Spleen (tissue), 7 donors: ENCODE measurements around the gene MMD.

Experiments
- POLR2A ChIP-seq, 3 donors: fragments of 450-650 bp; IDR thresholded peaks; one replicate each; pipeline ENCODE4 v1.5.1; 2017; ENCODE audit warnings: antibody characterized with exemption in 3 of 3, mild to moderate bottlenecking in 1 of 3
- POLR2AphosphoS5 ChIP-seq, 3 donors: sonication (generic); formaldehyde crosslinking; IDR thresholded peaks; one replicate each; pipeline ENCODE4 v1.5.1; 2017; ENCODE audit warnings: antibody characterized with exemption in 3 of 3
- TF ChIP-seq, protein P1 (sequence below), 11 experiments: fragments of 200-600 bp in 7 of 11; fragments of 450-650 bp in 4 of 11; sonication (generic) in 4 of 11; IDR thresholded peaks in 8 of 11; conservative IDR thresholded peaks in 3 of 11; 1 replicate in 7 of 11; 2 replicates in 4 of 11; pipeline versions ENCODE4 v1.4.0 to v1.8.0; 2016 to 2021; ENCODE audit warnings: antibody characterized with exemption in 11 of 11, inconsistent platforms in 4 of 11, mild to moderate bottlenecking in 1 of 11
- donor health status: DM: no; HTN: no; CAD: no; lungs with moderate emphysema.
- donor health status: DM: no; HTN: no; CAD: no.
- donor health status: DM: no; HTN: no; CAD: no.

DNA sequence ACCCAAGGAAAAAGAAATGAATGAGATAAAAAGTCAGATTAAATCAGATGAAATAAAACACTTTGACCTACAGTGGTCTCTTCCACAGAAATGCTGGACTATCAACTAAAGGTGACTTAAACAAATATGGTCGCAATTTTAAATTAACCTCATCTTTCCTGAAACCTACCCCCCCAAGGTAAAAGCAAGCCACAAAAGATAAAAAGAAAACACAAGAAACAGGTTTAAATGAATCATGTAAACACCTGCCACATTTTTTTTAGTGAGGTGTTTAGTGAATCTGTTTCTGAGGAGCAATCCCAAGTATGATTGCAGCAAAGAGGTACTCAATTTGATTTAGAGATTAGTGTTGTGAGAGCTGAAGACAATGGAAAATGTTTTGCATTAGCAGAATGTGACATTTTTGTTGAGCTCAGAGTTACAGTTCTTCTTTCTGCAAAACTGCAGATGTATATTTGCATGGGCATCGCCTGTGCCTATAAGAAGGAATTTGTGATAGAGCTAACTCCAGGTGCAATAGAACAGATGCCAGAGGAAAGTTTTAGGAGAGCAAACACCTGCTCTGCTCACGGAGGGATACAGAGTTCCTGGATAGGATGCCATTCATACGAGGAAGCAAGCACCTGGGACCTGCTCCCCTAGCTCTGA lies 3.4 kb upstream of the MMD start:
- TF ChIP-seq, protein P1, sequence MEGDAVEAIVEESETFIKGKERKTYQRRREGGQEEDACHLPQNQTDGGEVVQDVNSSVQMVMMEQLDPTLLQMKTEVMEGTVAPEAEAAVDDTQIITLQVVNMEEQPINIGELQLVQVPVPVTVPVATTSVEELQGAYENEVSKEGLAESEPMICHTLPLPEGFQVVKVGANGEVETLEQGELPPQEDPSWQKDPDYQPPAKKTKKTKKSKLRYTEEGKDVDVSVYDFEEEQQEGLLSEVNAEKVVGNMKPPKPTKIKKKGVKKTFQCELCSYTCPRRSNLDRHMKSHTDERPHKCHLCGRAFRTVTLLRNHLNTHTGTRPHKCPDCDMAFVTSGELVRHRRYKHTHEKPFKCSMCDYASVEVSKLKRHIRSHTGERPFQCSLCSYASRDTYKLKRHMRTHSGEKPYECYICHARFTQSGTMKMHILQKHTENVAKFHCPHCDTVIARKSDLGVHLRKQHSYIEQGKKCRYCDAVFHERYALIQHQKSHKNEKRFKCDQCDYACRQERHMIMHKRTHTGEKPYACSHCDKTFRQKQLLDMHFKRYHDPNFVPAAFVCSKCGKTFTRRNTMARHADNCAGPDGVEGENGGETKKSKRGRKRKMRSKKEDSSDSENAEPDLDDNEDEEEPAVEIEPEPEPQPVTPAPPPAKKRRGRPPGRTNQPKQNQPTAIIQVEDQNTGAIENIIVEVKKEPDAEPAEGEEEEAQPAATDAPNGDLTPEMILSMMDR (IDR thresholded peaks at IDR 0.05 in 8 of 11, conservative IDR thresholded peaks at IDR 0.05 in 3 of 11), result no peak
- TF ChIP-seq POLR2A (IDR thresholded peaks at IDR 0.05) (no peak), POLR2AphosphoS5 (IDR thresholded peaks at IDR 0.05) (no peak)
